NK-92 (cell line): ENCODE data around the gene RMND5A.

Experiments used
- DNase-seq: peaks from one replicate; lab custom pipeline; 2025; ENCODE audit not compliant: unreplicated experiment; lab: John Stamatoyannopoulos, UW

RMND5A gene, protein sequence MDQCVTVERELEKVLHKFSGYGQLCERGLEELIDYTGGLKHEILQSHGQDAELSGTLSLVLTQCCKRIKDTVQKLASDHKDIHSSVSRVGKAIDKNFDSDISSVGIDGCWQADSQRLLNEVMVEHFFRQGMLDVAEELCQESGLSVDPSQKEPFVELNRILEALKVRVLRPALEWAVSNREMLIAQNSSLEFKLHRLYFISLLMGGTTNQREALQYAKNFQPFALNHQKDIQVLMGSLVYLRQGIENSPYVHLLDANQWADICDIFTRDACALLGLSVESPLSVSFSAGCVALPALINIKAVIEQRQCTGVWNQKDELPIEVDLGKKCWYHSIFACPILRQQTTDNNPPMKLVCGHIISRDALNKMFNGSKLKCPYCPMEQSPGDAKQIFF

DNA sequence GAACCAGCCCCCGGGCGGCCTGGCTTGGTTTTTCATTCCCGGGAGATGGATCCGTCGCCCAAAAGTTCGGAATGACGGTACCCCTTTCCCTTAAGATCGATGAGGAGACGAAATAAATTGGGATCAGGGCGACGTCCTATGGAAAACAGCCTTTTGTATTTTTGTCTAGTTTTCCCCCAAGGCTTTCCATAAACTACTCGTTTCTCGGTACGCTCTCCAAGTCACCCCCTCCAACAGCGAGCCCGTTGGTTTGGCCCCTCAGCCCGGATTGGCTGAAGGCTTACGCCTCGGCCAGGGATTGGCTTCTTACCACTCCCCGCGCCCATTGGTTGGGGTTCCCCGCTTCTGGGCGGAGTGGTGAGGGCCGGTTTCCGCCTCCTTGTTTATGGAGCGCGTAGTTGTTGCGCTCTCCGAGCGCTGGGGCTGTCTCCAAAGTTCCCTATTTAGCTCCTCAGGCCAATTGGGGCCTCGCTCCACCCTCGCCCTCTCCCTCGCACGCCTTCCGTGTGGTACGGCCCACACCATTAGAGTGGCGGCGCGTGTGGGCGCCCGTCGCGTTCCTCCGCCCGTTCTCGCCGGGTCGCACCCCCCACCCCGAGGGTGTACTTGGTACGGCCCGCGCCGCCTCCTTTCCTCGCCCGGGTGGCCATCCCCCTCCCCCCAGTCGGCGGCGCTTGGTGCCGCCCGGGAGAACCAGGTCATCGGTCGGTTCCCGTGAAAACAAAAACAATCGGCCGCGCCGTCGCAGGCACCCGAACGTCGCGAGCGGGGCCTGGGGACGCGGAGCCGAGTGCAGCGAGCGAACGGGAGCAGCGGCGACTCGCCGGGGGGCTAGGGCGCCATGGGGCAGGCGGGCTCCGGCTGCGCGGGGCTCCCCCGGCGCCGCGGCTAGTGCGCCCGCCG, at the start of gene RMND5A:
TSS of gene RMND5A (plus strand) at position 655 of the 903 bp plus-strand sequence. CDS start 377 bp downstream, outside the sequence.
- DNase-seq: peak; percentile 80

DNA sequence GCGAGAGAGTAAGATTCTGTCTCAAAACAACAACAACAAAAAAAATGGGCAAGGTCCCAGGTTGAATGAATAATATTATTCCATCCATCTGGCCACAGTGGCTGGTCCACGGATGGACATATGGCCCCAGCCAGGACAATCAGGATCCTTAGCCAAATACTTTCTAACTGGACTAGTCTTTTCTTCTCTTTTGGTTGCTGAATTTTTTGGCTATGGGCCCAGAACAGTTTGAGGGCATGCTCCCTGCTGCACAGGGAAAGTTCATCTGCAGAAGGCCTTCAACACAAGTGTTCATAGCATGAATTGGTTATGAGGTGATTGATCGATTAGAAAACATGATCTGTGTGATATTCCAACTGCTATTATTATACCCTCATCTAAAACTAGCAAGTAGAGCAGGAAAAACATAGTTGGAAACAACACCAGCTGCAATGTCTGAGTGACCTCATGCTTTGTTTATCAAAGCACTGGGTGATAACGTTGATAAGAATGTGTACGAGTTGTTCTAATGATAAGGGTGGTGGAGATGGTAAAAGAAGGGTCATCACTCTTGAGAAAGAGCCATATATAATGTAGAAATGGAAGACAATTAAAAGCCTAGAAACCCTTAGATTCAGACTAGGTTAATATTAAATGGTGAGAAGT, 48.6 kb upstream of the RMND5A start:
- DNase-seq: no peak

DNA sequence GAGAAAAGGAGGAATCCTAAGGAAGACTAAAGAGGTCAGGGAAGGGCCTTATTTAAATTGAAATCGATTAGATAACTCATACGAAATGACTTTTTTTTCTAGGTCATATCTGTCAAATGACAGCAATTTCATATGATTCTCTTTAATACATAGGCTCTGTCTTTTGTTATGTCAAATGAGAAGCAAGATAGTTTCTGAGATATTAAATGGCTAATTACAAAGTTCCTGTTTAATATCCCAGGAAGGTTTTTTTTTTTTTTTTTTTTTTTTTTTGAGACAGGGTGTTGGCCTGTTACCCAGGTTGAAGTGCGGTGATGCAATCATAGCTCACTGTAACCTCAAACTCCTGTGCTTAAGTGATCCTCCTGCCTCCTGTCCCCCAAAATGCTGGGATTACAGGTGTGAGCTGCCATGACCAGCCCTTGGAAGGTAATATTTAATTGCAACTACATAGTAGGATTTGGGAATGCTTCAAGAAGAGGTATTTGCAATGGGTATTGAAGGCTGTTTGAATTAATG, 48.0 kb upstream of the RMND5A start:
- no peak for DNase-seq

DNA sequence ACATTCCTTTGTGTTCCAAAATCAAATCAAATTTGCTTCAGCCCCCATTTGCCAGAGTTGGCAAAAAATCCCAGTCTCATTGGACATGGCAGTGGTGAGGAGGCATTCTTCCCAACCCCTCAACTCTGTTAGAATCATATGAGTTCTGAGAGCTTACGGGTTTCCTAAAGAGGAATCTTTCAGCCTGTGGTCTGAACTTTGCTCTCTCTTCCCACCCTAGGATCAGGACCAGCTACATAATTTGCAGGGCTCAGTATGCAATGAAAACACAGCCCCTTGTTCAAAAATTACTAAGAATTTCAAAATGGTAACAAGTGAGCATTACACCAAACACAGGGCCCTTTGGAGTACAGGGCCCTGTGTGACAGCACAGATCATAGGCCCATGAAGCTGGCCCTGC, 47.1 kb upstream of the RMND5A start:
- no peak for DNase-seq

DNA sequence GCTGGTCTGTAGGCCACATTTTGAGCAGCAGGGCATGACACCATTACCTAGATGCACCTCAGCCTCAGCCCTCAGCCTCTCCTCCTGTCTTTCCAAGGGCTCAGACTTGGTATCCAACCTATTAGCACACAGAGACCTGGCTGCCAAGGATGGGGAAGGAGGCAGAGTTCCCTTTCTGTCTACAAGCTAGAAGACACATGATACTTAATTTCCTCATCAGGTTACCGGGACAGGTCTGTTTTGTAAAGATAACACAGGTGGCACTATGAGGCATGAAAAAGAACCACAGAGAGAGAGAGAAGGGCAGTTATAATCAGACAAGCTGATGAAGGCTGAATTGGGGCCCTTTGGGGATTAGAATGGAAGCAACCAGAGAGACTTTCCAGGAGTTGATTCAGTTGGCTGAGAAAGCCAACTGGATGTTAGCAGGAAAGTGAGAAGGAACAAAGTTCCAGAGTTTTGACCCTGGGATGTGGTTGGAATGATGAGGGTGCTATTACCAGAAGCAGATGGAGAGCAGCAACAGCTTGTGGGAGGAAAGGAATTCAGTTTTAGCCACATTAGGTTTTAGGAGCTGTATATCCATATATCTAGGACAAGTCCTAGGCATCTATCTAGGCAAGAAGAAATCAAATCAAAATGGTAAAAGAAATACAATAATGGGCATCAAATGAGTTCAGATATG, 46.0 kb upstream of the RMND5A start:
- DNase-seq: no peak

DNA sequence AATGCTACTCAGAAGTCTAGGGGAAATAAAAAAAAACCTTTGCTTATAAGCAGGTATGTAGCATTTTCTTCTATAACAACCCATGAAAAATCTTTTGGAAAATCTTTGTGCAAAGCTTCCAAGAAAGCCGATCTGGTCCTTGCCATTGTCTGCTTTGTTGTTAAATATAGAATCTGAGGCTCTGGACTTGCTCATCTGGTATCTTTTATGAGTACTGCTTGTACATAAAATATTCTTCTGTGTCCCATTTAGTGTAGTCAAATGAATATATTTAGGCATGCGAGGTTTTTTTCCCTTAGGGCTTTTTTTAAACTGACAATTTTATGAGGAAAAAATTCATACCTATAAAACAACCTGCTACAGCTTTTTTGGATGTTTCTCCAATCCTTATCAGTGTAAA, 45.0 kb upstream of the RMND5A start:
- no peak for DNase-seq

DNA sequence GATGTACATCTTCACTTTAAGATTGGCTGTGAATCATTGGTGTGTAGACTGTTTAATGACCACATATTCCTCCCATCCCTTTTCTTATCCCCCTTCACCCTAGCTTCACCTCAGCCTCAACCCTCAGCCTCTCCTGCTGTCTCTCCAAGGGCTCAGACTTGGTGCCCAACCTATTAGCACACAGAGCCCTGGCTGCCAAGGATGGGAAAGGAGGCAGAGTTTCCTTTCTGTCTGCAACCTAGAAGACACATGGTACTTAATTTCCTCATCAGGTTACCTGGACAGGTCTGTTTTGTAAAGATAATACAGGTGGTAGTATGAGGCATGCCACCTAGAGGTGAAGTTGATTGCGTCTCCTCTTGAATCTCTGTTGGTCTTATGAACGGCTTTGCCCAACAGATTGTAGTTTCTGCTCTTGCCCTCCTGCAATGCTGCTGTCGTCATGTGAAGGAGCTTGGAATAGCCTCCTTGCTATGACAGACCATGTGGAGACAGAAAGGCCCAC, 44.5 kb upstream of the RMND5A start:
- DNase-seq: no peak

DNA sequence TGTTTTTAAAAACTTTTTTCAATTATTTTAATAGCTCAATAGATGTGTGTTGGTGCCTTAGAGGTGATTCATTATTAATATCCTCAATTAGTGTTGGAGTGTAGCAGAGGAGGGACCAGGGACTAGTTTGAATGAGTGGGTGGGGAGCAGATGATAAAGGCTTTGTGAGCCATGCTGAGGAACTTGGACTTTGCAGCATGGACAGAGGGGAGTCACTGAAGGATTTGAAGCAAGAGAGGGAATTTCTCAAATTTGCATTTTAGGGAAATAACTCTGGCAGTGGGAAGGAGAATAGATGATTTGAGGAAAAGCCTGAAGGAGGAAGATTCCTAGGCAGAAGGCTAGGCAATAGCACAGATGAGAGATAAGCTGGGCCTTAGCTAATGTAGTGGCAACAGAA, 42.3 kb upstream of the RMND5A start:
- no peak for DNase-seq

DNA sequence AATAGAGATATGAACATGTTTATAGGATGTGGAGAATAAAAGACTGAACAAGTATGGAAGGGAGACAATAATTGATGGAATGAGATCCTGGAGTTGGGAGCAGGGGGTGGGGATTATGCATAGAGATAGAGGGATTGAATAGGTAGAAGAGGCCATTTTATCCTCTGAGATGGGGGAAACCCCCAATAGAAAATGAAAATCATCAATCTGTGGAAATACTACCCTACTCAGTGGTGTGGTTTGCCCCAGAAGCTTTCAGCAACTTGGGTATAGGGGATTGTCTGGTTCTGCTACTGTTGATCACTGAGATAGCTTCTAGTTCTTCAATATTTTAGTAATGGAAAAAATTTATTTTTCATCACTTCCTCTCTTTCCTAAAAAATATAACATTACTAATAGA, 41.1 kb upstream of the RMND5A start:
- DNase-seq: no peak

DNA sequence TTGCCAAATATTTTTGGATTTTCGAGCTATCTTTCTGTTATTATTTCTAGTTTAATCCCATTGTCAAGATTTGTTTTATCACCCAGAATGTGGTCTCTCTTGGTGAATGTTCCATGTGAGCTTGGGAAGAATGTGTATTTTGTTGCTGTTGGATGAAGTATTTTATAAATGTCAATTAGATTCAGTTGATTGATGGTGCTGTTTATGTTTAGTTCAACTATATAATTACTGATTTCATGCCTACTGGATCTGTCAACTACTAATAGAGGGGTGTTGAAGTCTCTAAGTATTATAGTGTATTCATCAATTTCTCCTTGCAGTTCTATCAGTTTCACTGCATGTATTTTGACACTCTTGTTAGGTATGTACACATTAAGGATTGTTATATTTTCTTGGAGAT, 34.7 kb upstream of the RMND5A start:
- no peak for DNase-seq

DNA sequence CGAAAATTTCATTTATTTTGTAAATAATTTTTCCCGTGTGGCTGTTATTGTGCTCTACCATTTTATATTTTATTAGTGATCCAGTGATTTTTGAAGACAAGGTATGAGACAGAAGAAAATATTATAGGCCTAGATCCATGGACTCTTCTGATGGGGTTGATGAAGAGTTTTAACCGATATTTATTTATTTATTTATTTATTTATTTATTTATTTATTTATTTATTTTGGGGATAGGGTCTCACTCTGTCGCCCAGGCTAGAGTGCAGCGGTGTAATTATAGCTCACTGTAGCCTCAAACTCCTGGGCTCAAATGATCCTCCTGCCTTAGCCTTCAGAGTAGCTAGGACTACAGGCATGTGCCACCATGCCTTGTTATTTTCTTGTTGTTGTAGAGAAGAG, 33.6 kb upstream of the RMND5A start:
- DNase-seq: no peak

DNA sequence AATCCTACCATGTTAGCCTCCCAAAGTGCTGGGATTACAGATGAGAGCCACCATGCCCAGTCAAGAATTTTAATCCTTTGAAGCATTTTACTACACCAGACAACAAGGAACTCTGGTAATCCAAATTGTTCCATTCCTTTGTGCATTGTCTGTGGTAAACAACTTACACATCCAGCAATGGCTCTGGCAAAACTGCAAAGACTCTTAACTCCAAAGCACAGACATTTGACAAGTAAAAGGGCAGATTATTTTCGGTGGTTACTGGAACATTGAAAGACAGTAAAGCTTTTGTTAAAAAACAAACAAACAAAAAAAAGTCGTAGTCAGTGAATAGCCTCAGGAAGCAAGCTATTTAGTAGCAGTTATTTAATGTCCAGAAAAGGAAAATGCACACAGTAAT, 33.2 kb upstream of the RMND5A start:
- no peak for DNase-seq

DNA sequence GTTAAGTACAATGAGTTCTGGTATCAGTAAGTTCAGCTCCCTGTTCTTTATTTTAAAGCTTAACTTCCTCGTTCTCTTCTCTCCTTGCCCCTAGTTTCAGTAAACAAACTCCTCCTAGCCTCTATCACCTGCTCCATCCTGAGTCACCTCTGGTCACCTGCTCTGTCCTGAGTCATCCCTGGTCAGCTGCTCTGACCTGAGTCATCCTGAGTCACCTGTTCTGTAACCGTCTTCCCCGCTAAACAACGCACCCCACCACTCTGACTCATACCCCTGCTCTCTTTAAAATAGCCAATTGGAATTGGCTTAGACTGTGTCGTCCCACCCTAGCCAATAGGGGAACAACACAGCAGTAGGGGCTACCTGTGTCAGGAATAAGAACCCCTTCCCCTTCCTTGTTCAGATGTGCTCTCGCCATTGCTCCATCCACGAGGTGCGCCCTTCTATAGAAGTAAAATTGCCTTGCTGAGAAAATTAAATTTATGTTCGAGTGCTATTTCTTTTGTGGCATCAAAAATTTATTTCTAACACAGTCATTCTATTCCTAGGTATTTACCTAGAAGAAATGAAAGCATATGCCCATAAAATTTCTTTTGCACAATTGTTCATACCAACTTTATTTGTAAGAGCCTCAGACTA, 24.9 kb upstream of the RMND5A start:
- DNase-seq: no peak

DNA sequence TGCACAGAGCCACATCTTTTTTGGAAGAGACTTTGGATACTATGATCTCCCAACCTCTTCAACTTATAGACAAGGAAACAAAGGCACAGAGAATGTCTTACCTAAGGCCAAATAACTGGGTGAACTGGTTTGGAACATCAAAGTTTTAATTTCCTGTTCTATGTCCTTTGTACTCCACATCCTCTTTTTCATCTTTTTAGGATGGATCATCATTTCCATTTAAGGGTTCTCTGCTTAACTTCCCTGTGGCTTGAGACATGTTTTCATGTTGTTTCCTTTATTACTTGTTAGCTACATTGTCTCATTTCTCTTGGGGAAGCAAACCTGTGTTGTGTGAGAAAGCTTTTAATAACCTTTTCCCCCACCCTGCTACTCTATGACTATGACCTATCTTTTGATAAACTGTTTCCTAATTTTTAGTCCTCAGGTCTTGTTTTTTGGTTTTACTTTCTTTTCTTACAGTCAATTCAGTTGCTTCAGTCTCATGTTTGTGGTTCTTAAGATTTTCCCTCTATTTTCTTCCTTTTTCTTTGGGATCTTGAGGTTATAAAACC, 22.5 kb upstream of the RMND5A start:
- no peak for DNase-seq

DNA sequence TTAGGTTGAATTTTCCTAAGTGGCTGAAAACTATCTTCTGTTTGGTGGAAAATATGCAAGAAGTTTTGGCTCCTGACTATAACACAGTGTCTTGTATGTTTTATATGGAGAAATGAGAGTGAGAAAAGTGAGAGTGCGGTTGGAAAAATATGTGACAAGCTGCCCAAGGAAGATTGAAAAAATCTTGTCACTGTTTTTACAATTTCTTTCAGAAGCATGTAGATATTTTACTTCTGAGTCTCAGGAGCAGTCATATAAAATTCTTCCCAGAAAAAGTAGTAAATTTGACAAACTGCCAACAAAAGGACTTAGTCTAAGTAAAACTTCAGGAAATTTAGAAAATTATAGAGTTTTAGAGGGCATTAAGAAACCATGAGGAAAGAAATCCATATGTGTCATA, 19.4 kb upstream of the RMND5A start:
- no peak for DNase-seq

DNA sequence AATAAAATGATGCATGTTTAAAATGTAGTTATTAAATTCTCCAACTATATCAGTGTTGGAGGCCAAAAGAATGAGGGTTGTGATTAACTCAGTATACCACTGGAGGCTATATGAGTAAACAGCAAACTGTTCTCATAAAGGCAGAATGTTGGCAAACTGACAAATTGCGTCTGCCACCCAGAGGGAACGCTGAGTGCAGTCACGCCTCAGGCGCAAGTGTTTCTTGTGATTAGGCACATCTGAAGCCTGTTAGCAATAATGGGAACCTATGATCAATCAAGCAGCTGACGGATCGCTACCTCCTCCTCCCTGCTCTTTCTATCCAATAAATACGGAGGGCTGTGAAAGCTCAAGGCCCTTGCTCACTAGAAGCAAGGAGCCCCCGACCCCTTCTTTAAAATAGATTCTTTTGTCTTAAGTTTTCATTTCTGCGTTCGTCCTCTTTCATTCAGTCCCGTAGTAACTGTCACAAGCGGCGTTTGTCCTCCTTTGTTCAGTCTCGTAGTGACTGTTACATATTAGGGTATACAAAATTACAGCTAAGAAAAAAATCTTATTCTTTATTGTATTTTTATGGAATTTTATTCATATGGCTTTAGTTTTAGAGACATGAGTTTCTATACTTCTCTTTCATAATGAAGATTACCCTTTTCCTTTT, 16.3 kb upstream of the RMND5A start:
- no peak for DNase-seq

DNA sequence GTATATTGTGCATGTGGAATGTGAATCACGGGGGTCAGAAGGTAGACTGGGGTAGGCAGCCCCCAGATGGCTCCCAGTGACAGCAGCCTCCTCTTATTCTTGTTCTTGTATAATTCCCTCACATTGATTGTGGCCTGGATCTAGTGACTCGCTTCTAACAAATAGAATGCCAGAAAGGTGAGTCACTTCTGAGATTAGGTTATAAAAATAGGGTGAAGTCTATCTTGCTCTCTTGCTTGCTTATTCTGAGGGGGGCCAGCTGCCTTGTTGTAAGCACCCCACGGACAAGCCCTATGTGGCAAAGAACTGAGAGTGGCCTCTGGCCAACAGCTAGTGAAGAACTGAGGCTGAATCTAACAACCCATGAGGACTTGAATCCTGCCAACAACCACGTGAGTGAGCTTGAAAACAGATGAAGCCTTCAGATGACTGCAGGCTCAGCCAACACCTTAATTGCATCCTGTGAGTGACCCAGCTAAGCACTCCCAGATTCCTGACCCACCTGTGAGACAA, 15.6 kb upstream of the RMND5A start:
- no peak for DNase-seq

DNA sequence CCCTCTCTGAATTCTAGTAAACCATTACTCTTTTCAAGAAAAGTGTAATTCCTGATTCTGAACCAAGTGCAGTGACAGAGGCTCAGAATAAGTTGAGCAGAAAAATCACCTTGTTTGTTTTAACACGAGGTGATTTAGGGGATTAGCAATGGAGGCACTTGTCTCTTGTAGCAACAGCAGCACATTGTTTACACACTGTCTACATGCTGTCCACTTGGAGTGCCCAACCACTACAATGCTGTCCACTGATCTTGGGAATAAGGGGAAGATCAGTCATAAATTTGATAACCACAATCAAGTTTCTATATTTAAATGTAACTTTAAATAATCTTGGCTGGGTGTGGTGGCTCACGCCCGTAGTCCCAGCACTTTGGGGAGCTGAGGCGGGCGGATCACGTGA, 13.9 kb upstream of the RMND5A start:
- no peak for DNase-seq

DNA sequence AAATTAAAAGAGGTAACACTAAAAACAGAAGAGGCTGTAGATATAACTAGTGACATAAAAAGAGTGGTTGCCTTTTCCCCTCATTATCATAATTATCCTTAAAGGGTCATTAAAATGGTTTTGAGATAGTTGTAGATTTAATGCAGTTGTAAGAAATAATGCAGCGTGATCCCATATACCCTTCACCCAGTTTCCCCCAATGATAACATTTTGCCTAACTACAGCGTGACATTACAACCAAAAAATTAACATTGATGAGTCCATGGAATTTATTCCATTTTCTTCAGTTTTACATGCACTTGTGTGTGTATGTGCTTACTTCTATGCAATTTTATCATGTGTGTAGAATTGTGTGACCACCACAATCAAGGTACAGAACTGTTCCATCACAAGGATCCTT, 13.2 kb upstream of the RMND5A start:
- DNase-seq: no peak
